SIG-M5 treated with dmso at 0.1 percent for 504 hours (cell line): ENCODE results near the gene RNF17.

Source experiments
- DNase-seq: peaks from one replicate; lab custom pipeline; 2025; ENCODE audit not compliant: unreplicated experiment; lab: John Stamatoyannopoulos, UW

The RNF17 gene

GRCh38 chr13:24894277-24894971 is 130.5 kb downstream of the RNF17 start:
- no peak for DNase-seq

GRCh38 chr13:24894972-24895300 is 131.0 kb downstream of the RNF17 start:
- no peak for DNase-seq

GRCh38 chr13:24896061-24896460 is 132.1 kb downstream of the RNF17 start:
- DNase-seq: no peak

- DNase-seq: no peak
These were observed 133.3 kb downstream of the RNF17 start for GRCh38 chr13:24897293-24897692.

- no peak for DNase-seq
These were observed 135.6 kb downstream of the RNF17 start for GRCh38 chr13:24899601-24900000.

- DNase-seq: peak; percentile 22
These were observed 136.5 kb downstream of the RNF17 start for GRCh38 chr13:24900507-24900906.

- DNase-seq: peak; percentile 38
These were observed 141.3 kb downstream of the RNF17 start for GRCh38 chr13:24905242-24905641.

- DNase-seq: no peak
These were observed 142.3 kb downstream of the RNF17 start for GRCh38 chr13:24906268-24906667.

GRCh38 chr13:24910502-24911132 is 146.6 kb downstream of the RNF17 start:
- no peak for DNase-seq

GRCh38 chr13:24911133-24911908 is 147.4 kb downstream of the RNF17 start:
- peak; percentile 15 for DNase-seq

GRCh38 chr13:24916464-24916863 is 152.5 kb downstream of the RNF17 start:
- DNase-seq: no peak

- DNase-seq: no peak
These were observed 157.0 kb downstream of the RNF17 start for GRCh38 chr13:24921003-24921402.

GRCh38 chr13:24921881-24922280 is 157.9 kb downstream of the RNF17 start:
- DNase-seq: no peak

- DNase-seq: no peak
These were observed 158.4 kb downstream of the RNF17 start for GRCh38 chr13:24922387-24922744.

- peak; percentile 97 for DNase-seq
These were observed 159.0 kb downstream of the RNF17 start for GRCh38 chr13:24922745-24923591.

- no peak for DNase-seq
These were observed 161.6 kb downstream of the RNF17 start for GRCh38 chr13:24925318-24926231.

- DNase-seq: no peak
These were observed 163.9 kb downstream of the RNF17 start for GRCh38 chr13:24927810-24928404.

GRCh38 chr13:24929196-24929595 is 165.2 kb downstream of the RNF17 start:
- DNase-seq: no peak
